KOPT-K1 (cell line): ENCODE results near the gene SCAF1.

Source experiments
- H3K27ac ChIP-seq: fragments of 200-600 bp; sonication (generic); 2 replicates; pipeline ENCODE4 v1.5.1; 2016; ENCODE audit warnings: antibody characterized with exemption, mild to moderate bottlenecking, low read depth, low read length; ENCODE audit not compliant: poor library complexity, severe bottlenecking
- H3K36me3 ChIP-seq: fragments of 200-600 bp; sonication (generic); 2 replicates; pipeline ENCODE4 v1.5.1; 2017; ENCODE audit warnings: antibody characterized with exemption, mild to moderate bottlenecking, low read length, moderate library complexity; ENCODE audit not compliant: insufficient read depth
- H3K9me3 ChIP-seq: fragments of 200-600 bp; sonication (generic); 2 replicates; pipeline ENCODE4 v1.5.1; 2017; ENCODE audit warnings: antibody characterized with exemption, low read length, mild to moderate bottlenecking; ENCODE audit not compliant: insufficient read depth, poor library complexity, severe bottlenecking

The SCAF1 gene

GRCh38 chr19:49663224-49663623 lies 21.2 kb downstream of the SCAF1 start:
- H3K27ac ChIP-seq = peak overlapping the region; percentile 73

GRCh38 chr19:49664171-49665035 lies 22.4 kb downstream of the SCAF1 start:
- no peaks in the 10 kb centered on the region for H3K9me3 ChIP-seq
- H3K36me3 ChIP-seq = peaks cover 55% of the 10 kb centered on the region
- H3K27ac ChIP-seq = peak overlapping the region; percentile 73

More at GRCh38 chr19:49663224-49663623, 21.2 kb downstream of the SCAF1 start:
- H3K36me3 ChIP-seq = peaks cover 59% of the 10 kb centered on the region
- no peaks in the 10 kb centered on the region for H3K9me3 ChIP-seq

- Histone ChIP-seq H3K27ac (peak overlapping the region; percentile 73), H3K36me3 (peaks cover 55% of the 10 kb centered on the region), H3K9me3 (no peaks in the 10 kb centered on the region)
Measured at GRCh38 chr19:49665036-49665350, 23.0 kb downstream of the SCAF1 start.

GRCh38 chr19:49665351-49666119 lies 23.5 kb downstream of the SCAF1 start, which contains the start of the genes BCL2L12 and IRF3:
Gene BCL2L12, plus strand, starts transcription at chr19:49665933. Its CDS starts 760 bp downstream, at chr19:49666693.
Gene IRF3, minus strand, starts transcription at chr19:49665857. Its CDS starts 1,019 bp downstream, at chr19:49664838.
- peaks cover 55% of the 10 kb centered on the region for H3K36me3 ChIP-seq
- H3K27ac ChIP-seq = peak within 1 kb of the TSS; percentile 73
- no peaks in the 10 kb centered on the region for H3K9me3 ChIP-seq

GRCh38 chr19:49666120-49666444 lies 24.1 kb downstream of the SCAF1 start:
- Histone ChIP-seq H3K36me3 (peaks cover 54% of the 10 kb centered on the region), H3K9me3 (no peaks in the 10 kb centered on the region), H3K27ac (peak overlapping the region; percentile 73)

GRCh38 chr19:49667473-49667872 lies 25.5 kb downstream of the SCAF1 start:
- H3K27ac ChIP-seq = no peak overlapping the region
- no peaks in the 10 kb centered on the region for H3K9me3 ChIP-seq
- peaks cover 52% of the 10 kb centered on the region for H3K36me3 ChIP-seq

GRCh38 chr19:49669516-49669915 lies 27.5 kb downstream of the SCAF1 start:
- Histone ChIP-seq H3K27ac (no peak overlapping the region), H3K9me3 (no peaks in the 10 kb centered on the region), H3K36me3 (peaks cover 55% of the 10 kb centered on the region)

- H3K27ac ChIP-seq = no peak overlapping the region
Measured at GRCh38 chr19:49672131-49672919, 30.3 kb downstream of the SCAF1 start.

GRCh38 chr19:49676136-49676783 lies 34.3 kb downstream of the SCAF1 start:
- peaks cover 36% of the 10 kb centered on the region for H3K36me3 ChIP-seq
- H3K9me3 ChIP-seq = no peaks in the 10 kb centered on the region
- H3K27ac ChIP-seq = peak overlapping the region; percentile 92

More at GRCh38 chr19:49672131-49672919, 30.3 kb downstream of the SCAF1 start:
- Histone ChIP-seq H3K36me3 (peaks cover 52% of the 10 kb centered on the region), H3K9me3 (no peaks in the 10 kb centered on the region)

GRCh38 chr19:49676784-49677230 lies 34.8 kb downstream of the SCAF1 start:
- Histone ChIP-seq H3K9me3 (no peaks in the 10 kb centered on the region), H3K36me3 (peaks cover 36% of the 10 kb centered on the region), H3K27ac (peak overlapping the region; percentile 92)

GRCh38 chr19:49677231-49677900 lies 35.4 kb downstream of the SCAF1 start, which contains the start of gene PRMT1:
Gene PRMT1, plus strand, starts transcription at chr19:49677271. Its CDS starts 10 bp downstream, at chr19:49677281.
- no peaks in the 10 kb centered on the region for H3K9me3 ChIP-seq
- H3K27ac ChIP-seq = peak within 1 kb of the TSS; percentile 92
- peaks cover 38% of the 10 kb centered on the region for H3K36me3 ChIP-seq

- Histone ChIP-seq H3K27ac (peak overlapping the region; percentile 92), H3K36me3 (peaks cover 44% of the 10 kb centered on the region), H3K9me3 (no peaks in the 10 kb centered on the region)
Measured at GRCh38 chr19:49677901-49678674, 36.1 kb downstream of the SCAF1 start.

- H3K27ac ChIP-seq = no peak overlapping the region
- H3K9me3 ChIP-seq = no peaks in the 10 kb centered on the region
- H3K36me3 ChIP-seq = peaks cover 44% of the 10 kb centered on the region
Measured at GRCh38 chr19:49678985-49679770, 37.2 kb downstream of the SCAF1 start.
